NT2/D1 (cell line): Measurements from ENCODE around the gene PRSS1.

Experiments used
- YY1 ChIP-seq: IDR thresholded peaks from 2 replicates; pipeline ENCODE4 v1.6.1; 2011; ENCODE audit not compliant: insufficient read length, insufficient read depth
- ZNF274 ChIP-seq: IDR thresholded peaks from 2 replicates; pipeline ENCODE4 v1.6.1; 2011; ENCODE audit warnings: mild to moderate bottlenecking, low read depth, low read length

GRCh38 chr7:142802301-142802700 lies 53.0 kb downstream of the PRSS1 start:
- TF ChIP-seq YY1 (no peak), ZNF274 (no peak)
